Activated naive CD8-positive, alpha-beta T cell treated with anti-CD3 and anti-CD28 coated beads, Interleukin-2, amount 10 ng/mL, durations not matched to agents 7 days and 5 days (primary cell): ENCODE measurements around the gene SLITRK4. TPM values are rescaled to one million over a fixed set of nuclear protein-coding genes. Genes with fewer than 3 reads are reported as not detected.

Experiments
- ATAC-seq: fragments of 150-1000 bp; cut with Tn5 transposase; one replicate; pipeline ENCODE4 v1.10.0; 2021; ENCODE audit warnings: low read depth, moderate library complexity
- POLR2A ChIA-PET: fragments of 350-600 bp; sonication (Branson Sonifier 250); formaldehyde crosslinking; loops from one replicate; lab custom pipeline; 2021; ENCODE audit warnings: antibody characterized with exemption; lab: Charles Lee
- DNase-seq: peaks from one replicate; pipeline ENCODE4 v3.0.0; 2021
- H3K27ac Mint-ChIP-seq: one replicate; pipeline ENCODE4 v1.8.0; 2022; ENCODE audit warnings: mild to moderate bottlenecking, mixed read lengths
- H3K27me3 Mint-ChIP-seq: one replicate; pipeline ENCODE4 v1.8.0; 2022; ENCODE audit warnings: mild to moderate bottlenecking, moderate library complexity, mixed read lengths
- H3K36me3 Mint-ChIP-seq: one replicate; pipeline ENCODE4 v1.8.0; 2021; ENCODE audit warnings: mild to moderate bottlenecking, mixed read lengths
- H3K4me1 Mint-ChIP-seq: one replicate; pipeline ENCODE4 v1.8.0; 2021; ENCODE audit warnings: mixed read lengths
- H3K4me3 Mint-ChIP-seq: one replicate; pipeline ENCODE4 v1.8.0; 2022; ENCODE audit warnings: mild to moderate bottlenecking, moderate library complexity, mixed read lengths
- H3K9me3 Mint-ChIP-seq: one replicate; pipeline ENCODE4 v1.8.0; 2021; ENCODE audit warnings: mixed read lengths
- total RNA-seq, 2 experiments: library from RNA; stranded (reverse); gene quantifications; one replicate each; pipeline ENCODE4 v1.2.3, GENCODE V29; 2021

The SLITRK4 gene
- not detected for total RNA-seq

DNA sequence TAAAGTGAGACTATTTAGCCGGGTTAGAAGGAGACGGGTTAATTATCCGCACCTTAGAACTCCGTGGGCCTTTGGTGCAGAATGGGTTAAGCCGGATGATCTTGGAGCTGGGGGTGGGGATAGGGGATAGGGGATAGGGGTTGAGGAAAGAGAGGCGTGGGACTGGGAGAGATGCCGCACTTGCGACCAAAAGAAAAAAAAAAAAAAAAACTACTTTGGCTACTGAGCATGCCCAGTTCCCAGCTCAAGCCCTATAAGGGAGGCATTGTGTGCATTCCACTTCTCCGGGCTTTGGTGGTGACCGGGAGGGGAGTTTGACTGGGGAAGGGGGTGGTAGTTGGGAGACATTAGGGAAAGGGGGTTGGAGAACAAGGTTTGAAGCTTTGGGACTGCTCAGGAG is at the start of gene SLITRK4:
TSS of gene SLITRK4 (minus strand) at position 187 of the 400 bp plus-strand sequence. CDS start 4,993 bp downstream, outside the sequence.
- Mint-ChIP-seq H3K36me3 (no peaks in the 10 kb centered on the region), H3K9me3 (peaks cover 1% of the 10 kb centered on the region), H3K27ac (no peak within 1 kb of the TSS), H3K4me3 (no peak within 1 kb of the TSS), H3K27me3 (peaks cover 9% of the 10 kb centered on the region), H3K4me1 (peaks cover 2% of the 10 kb centered on the region)
- no peak for DNase-seq
- POLR2A ChIA-PET: no interaction called here
- no peak for ATAC-seq

GRCh38 chrX:143683486-143683885 is 47.6 kb upstream of the SLITRK4 start:
- POLR2A ChIA-PET: no interaction called here
- H3K4me3 Mint-ChIP-seq: no peak overlapping the region
- H3K4me1 Mint-ChIP-seq: no peaks in the 10 kb centered on the region
- ATAC-seq: no peak
- no peaks in the 10 kb centered on the region for H3K9me3 Mint-ChIP-seq
- no peak overlapping the region for H3K27ac Mint-ChIP-seq
- no peak for DNase-seq
- no peaks in the 10 kb centered on the region for H3K27me3 Mint-ChIP-seq
- H3K36me3 Mint-ChIP-seq: no peaks in the 10 kb centered on the region

DNA sequence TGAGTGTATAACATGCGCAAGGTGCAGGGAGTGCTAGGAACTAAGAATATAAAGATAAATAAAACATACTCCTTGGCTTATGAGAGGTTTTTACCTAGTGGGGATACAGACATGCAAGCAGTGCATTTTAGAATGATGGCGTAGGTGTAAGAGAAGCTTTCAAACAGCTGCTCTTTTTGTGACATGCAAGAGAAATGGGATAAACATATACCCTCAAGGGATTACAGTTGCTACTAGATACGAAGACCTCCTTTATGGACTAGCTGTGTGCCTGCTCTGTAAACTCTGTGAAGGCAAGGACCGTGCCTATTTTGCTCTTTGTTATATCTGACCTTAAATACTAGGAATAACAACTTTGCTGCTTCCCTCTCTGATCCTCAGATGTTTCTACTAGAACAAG is 39.0 kb upstream of the SLITRK4 start:
- ATAC-seq (no peak), DNase-seq (no peak)
- Mint-ChIP-seq H3K4me1 (no peaks in the 10 kb centered on the region), H3K27ac (no peak overlapping the region), H3K27me3 (peaks cover 2% of the 10 kb centered on the region), H3K36me3 (no peaks in the 10 kb centered on the region), H3K4me3 (no peak overlapping the region), H3K9me3 (peaks cover 1% of the 10 kb centered on the region)
- POLR2A ChIA-PET: no interaction called here

GRCh38 chrX:143669395-143669794 is 33.5 kb upstream of the SLITRK4 start:
- H3K4me3 Mint-ChIP-seq: no peak overlapping the region

DNA sequence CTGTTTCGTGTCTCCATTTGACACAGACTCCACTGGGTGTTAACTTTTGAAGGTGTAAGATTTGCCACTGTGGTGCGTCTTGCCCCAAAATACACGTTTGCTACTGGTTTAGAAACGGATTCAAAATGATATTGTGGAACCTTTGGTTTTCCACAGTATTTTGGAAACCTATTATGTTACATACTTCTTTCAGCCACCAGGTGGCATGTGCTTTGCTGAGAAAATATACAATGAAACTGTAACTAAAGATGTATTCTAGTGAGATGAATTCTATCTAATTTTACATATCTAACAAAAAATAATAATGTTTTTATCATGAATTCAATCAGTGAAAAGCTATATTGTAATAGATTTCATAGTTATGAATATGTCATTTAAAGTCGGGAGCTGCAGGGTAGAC is 28.4 kb upstream of the SLITRK4 start:
- no peaks in the 10 kb centered on the region for H3K27me3 Mint-ChIP-seq
- ATAC-seq: no peak

More at GRCh38 chrX:143669395-143669794, 33.5 kb upstream of the SLITRK4 start:
- no peaks in the 10 kb centered on the region for H3K4me1 Mint-ChIP-seq
- no peaks in the 10 kb centered on the region for H3K9me3 Mint-ChIP-seq
- no peaks in the 10 kb centered on the region for H3K36me3 Mint-ChIP-seq
- DNase-seq (no peak), ATAC-seq (no peak)
- H3K27ac Mint-ChIP-seq: no peak overlapping the region
- POLR2A ChIA-PET: no interaction called here
- no peaks in the 10 kb centered on the region for H3K27me3 Mint-ChIP-seq

DNA sequence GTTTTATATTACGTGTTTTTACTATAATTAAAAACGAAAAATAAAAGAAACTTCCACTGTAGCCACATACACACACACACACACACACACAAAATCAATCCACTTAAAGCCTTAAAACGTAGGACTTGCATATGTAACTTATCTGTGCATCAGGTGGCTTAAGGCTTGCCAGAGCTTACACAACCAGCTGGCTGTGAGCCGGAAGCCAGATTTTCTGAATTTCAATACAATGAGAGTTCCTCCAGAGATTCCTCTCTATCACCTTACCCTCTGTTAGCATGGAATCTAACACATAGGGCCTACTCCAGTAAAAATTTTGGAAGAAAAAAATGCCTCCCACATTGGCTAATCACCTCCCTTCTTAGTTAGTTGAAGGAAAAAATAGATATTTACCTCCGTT is 27.9 kb upstream of the SLITRK4 start:
- H3K4me3 Mint-ChIP-seq: no peak overlapping the region
- H3K27me3 Mint-ChIP-seq: no peaks in the 10 kb centered on the region
- no peaks in the 10 kb centered on the region for H3K9me3 Mint-ChIP-seq
- H3K4me1 Mint-ChIP-seq: no peaks in the 10 kb centered on the region
- ATAC-seq (no peak), DNase-seq (no peak)
- H3K36me3 Mint-ChIP-seq: no peaks in the 10 kb centered on the region
- POLR2A ChIA-PET: no interaction called here
- H3K27ac Mint-ChIP-seq: no peak overlapping the region

More for the DNA sequence above, 28.4 kb upstream of the SLITRK4 start:
- H3K36me3 Mint-ChIP-seq: no peaks in the 10 kb centered on the region
- POLR2A ChIA-PET: no interaction called here
- no peaks in the 10 kb centered on the region for H3K9me3 Mint-ChIP-seq
- H3K27ac Mint-ChIP-seq: no peak overlapping the region
- DNase-seq: no peak
- no peak overlapping the region for H3K4me3 Mint-ChIP-seq
- no peaks in the 10 kb centered on the region for H3K4me1 Mint-ChIP-seq

DNA sequence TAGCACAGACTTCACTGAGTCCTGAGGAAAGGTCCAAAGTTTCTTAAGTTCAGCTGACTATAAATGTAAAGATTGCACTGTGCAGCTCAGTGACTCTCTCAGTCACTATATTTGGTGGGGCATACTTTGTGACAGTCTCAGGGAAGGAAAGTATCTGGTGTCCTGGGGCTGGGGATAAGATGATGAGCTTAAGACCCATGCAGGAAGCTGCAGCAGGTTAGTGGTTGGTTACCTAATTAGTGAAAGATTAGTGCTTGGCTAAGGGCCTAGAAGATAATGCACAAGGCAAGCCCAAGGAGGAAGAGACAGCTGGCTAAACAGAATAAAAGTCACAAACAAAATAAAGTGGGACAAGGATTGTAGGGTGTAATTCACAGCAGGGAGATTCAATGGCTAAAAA is 25.4 kb upstream of the SLITRK4 start:
- Mint-ChIP-seq H3K4me3 (no peak overlapping the region), H3K27ac (peak overlapping the region; percentile 47), H3K4me1 (no peaks in the 10 kb centered on the region), H3K36me3 (no peaks in the 10 kb centered on the region), H3K9me3 (no peaks in the 10 kb centered on the region), H3K27me3 (no peaks in the 10 kb centered on the region)
- DNase-seq (no peak), ATAC-seq (no peak)
- POLR2A ChIA-PET: no interaction called here

DNA sequence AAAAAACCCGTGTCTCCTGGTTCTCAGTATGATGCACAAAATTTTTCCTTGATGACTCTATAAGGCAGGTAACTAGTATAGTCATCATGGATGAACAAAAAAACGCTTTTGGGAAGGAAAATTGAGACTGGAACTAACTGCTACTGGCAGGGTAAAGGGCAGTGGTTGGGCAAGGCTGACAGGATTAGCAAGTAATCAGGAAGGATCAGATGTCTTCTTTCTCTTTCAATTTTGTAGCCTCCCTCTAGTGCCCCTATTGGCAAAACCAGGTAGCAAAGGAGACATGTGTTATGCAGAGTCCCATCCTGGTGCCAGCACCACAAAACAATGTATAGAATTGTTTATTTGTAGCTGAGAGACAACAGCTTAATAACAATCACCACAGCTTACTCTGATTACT is 12.8 kb upstream of the SLITRK4 start:
- Mint-ChIP-seq H3K9me3 (no peaks in the 10 kb centered on the region), H3K27me3 (no peaks in the 10 kb centered on the region), H3K36me3 (no peaks in the 10 kb centered on the region), H3K4me1 (no peaks in the 10 kb centered on the region), H3K4me3 (no peak overlapping the region), H3K27ac (no peak overlapping the region)
- DNase-seq (no peak), ATAC-seq (no peak)
- POLR2A ChIA-PET: no interaction called here

DNA sequence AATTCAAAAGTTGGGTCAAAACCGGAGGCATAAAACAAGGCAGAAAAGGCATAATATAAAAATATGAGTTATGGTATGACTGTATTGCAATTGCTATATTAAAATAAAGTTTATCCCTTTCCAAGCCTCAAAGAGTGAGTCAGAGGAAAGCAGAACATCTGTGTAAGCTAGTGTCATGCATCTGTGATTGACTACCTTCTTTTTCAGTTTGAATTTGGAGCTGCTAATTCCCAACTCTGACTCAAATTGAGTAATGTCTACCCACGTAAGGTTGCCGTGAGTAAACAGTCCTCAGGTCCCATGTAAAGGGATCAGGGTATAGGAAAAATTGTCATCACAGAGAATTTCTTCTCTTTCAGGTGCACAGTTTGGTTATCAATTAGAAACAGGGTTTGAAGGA is 6.5 kb upstream of the SLITRK4 start:
- H3K27me3 Mint-ChIP-seq: no peaks in the 10 kb centered on the region
- POLR2A ChIA-PET: no interaction called here
- no peak overlapping the region for H3K4me3 Mint-ChIP-seq
- no peaks in the 10 kb centered on the region for H3K4me1 Mint-ChIP-seq
- no peaks in the 10 kb centered on the region for H3K9me3 Mint-ChIP-seq
- no peaks in the 10 kb centered on the region for H3K36me3 Mint-ChIP-seq
- ATAC-seq (no peak), DNase-seq (no peak)
- H3K27ac Mint-ChIP-seq: no peak overlapping the region

- no peaks in the 10 kb centered on the region for H3K36me3 Mint-ChIP-seq
- DNase-seq (no peak), ATAC-seq (no peak)
- H3K27me3 Mint-ChIP-seq: peaks cover 9% of the 10 kb centered on the region
- POLR2A ChIA-PET: no interaction called here
- H3K4me3 Mint-ChIP-seq: no peak overlapping the region
- peaks cover 2% of the 10 kb centered on the region for H3K4me1 Mint-ChIP-seq
- H3K9me3 Mint-ChIP-seq: peaks cover 1% of the 10 kb centered on the region
- no peak overlapping the region for H3K27ac Mint-ChIP-seq
Measured at GRCh38 chrX:143636831-143637230, 930 bp upstream of the SLITRK4 start.

DNA sequence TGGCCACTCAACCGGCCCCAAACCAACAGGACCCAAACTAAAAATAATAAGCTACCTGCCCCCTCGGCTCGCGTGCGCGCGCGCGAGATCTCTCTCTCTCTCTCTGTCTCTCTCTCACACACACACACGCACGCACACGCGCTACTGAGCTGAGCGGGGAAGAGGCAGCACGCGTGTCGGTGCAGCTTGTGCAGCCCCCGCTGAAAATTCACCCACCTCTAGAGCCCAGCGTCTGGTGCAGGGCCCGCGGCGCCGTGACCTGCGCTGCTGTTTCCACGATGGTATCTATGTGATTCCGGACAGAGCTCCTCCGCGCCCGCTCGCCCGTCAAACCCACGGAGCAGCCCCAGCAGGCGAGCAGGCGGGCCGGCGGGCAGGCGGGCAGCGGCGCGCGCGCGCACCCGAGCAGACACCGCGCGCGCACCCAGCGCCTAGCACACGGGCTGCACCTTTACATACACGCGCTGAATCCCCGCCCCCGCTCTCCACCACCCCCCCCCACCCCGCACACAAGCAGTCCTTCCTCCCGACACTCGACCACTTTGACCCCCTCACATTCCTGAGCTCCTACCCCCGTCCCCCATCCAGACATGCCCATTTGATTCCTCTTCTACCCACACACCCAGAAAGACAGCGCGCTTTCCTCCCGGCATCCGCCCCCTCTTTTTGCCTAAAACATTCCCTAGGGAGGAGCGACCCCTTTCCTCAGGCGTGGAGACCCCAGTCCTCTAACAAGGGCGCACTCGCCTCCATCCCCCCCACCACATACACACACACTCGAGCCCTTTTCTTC is 1.0 kb downstream of the SLITRK4 start:
- Mint-ChIP-seq H3K36me3 (no peaks in the 10 kb centered on the region), H3K27ac (no peak overlapping the region), H3K9me3 (peaks cover 1% of the 10 kb centered on the region), H3K27me3 (peaks cover 9% of the 10 kb centered on the region), H3K4me3 (no peak overlapping the region), H3K4me1 (peaks cover 2% of the 10 kb centered on the region)
- ATAC-seq: no peak
- POLR2A ChIA-PET: no interaction called here
- DNase-seq: no peak

DNA sequence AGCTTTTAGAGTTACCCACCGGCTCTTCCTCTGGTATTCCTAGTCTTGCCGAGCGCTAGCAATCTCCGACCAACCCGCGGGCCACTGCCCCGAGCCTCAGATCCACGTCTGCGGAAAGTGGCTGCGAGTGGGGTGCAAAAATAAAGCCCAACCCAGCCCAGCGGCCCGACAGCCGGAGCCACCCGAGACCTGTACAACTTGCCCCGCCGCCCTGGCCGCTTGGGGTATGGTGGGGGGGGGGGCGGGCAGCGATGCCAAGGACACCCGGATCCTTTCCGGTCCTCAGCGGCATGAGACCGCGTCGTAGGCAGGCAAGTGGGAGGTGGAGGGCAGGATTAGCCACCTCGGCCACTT is 1.6 kb downstream of the SLITRK4 start:
- Mint-ChIP-seq H3K36me3 (no peaks in the 10 kb centered on the region), H3K4me3 (no peak overlapping the region), H3K4me1 (peaks cover 2% of the 10 kb centered on the region), H3K27ac (no peak overlapping the region), H3K27me3 (peaks cover 9% of the 10 kb centered on the region), H3K9me3 (peaks cover 1% of the 10 kb centered on the region)
- ATAC-seq (no peak), DNase-seq (no peak)
- POLR2A ChIA-PET: no interaction called here

GRCh38 chrX:143633461-143634308 is 2.2 kb downstream of the SLITRK4 start:
- Mint-ChIP-seq H3K27ac (no peak overlapping the region), H3K27me3 (peaks cover 9% of the 10 kb centered on the region), H3K4me1 (peaks cover 2% of the 10 kb centered on the region), H3K9me3 (peaks cover 1% of the 10 kb centered on the region), H3K36me3 (no peaks in the 10 kb centered on the region), H3K4me3 (no peak overlapping the region)
- ATAC-seq (no peak), DNase-seq (no peak)
- POLR2A ChIA-PET: no interaction called here
